ENCODE results near the gene ZNF516.

The ZNF516 gene

DNA sequence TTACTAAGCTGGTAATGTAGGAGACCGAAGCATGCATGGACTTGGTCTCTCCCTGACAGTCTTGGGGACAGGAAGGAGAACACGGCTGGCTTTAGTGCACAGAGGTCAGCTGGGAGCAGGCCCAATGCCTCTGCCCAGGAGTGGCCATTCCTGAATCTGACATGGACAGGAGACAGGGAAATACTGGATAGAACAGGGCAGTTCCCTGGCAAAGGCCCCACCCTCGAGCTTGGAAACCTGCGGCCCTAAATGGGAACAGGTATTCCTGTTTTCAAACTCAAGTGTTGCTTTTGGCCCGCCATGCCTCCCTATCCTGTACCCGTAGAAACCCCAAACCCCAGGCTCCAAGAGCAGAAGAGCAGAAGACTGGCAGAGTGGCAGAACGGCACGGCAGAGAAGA lies 107.4 kb downstream of the ZNF516 start:
- no peak for DNase-seq (ENCODE audit: low read depth)
- H3K4me3 ChIP-seq (ENCODE audit: control insufficient read depth, low read depth, low read length) = no peak overlapping the region
- TF ChIP-seq, protein P1, sequence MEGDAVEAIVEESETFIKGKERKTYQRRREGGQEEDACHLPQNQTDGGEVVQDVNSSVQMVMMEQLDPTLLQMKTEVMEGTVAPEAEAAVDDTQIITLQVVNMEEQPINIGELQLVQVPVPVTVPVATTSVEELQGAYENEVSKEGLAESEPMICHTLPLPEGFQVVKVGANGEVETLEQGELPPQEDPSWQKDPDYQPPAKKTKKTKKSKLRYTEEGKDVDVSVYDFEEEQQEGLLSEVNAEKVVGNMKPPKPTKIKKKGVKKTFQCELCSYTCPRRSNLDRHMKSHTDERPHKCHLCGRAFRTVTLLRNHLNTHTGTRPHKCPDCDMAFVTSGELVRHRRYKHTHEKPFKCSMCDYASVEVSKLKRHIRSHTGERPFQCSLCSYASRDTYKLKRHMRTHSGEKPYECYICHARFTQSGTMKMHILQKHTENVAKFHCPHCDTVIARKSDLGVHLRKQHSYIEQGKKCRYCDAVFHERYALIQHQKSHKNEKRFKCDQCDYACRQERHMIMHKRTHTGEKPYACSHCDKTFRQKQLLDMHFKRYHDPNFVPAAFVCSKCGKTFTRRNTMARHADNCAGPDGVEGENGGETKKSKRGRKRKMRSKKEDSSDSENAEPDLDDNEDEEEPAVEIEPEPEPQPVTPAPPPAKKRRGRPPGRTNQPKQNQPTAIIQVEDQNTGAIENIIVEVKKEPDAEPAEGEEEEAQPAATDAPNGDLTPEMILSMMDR (IDR thresholded peaks at IDR 0.05; ENCODE audit: control insufficient read depth, insufficient read depth, low read depth, low read length, missing control alignments) = no peak

DNA sequence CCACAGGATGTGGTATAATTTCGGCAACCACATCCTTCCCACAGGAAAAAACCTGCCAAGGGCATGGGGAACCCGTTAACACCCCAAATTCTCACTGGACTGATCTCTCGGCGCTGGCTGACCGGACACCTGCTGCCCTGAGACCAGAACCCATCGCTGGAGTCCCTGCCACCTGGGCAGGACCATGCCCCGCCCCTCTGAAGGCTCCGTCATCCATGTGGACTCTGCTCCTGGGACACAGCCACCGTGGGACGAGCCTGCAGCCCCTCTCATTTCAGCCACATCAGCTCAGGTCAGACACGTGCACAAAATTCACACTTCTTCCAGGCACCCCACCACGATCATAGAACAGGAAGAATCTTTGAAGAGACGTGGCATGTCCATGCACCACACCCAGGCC lies 108.2 kb downstream of the ZNF516 start:
- no peak overlapping the region for H3K4me3 ChIP-seq (ENCODE audit: control insufficient read depth, low read depth, low read length)
- TF ChIP-seq, protein P1 (IDR thresholded peaks at IDR 0.05; ENCODE audit: control insufficient read depth, insufficient read depth, low read depth, low read length, missing control alignments) = no peak
- no peak for DNase-seq (ENCODE audit: low read depth)

DNA sequence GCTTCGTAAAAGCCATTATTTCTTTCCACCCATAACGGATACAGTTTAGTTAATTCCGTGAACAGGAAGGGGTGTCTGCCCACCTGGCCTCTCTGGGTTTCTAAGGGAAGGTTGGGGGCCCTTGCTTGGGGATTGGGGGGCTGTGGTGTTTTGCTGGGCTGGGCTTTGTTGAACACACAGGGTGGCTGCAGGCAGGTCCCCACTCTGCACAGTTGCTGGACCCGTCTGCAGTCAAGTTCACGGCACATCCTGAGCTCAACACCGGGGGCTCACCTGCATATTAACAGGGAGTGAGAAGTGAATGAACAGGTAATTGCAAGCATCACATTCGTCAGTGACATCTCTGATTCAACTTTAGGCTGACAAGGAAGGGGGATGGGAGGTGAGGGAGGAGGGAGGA lies 109.0 kb downstream of the ZNF516 start:
- no peak overlapping the region for H3K4me3 ChIP-seq (ENCODE audit: control insufficient read depth, low read depth, low read length)
- no peak for DNase-seq (ENCODE audit: low read depth)
- TF ChIP-seq, protein P1 (IDR thresholded peaks at IDR 0.05; ENCODE audit: control insufficient read depth, insufficient read depth, low read depth, low read length, missing control alignments) = no peak

DNA sequence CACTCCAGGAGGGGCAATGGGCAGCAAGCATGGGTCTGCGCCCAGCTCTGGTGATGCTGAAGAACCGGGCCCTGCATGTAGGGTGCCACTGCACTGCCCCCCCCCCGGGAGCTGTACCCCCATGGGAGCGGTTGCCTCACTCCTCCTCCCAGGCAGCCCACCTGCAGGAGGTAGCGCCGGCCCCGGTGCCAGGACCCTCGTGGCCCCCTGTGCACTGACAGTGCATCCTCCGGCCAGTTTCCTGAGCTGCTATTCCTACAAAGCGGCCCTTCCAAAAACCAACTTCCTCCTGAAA lies 109.4 kb downstream of the ZNF516 start:
- H3K4me3 ChIP-seq (ENCODE audit: control insufficient read depth, low read depth, low read length) = no peak overlapping the region
- TF ChIP-seq, protein P1 (IDR thresholded peaks at IDR 0.05; ENCODE audit: control insufficient read depth, insufficient read depth, low read depth, low read length, missing control alignments) = no peak
- no peak for DNase-seq (ENCODE audit: low read depth)

DNA sequence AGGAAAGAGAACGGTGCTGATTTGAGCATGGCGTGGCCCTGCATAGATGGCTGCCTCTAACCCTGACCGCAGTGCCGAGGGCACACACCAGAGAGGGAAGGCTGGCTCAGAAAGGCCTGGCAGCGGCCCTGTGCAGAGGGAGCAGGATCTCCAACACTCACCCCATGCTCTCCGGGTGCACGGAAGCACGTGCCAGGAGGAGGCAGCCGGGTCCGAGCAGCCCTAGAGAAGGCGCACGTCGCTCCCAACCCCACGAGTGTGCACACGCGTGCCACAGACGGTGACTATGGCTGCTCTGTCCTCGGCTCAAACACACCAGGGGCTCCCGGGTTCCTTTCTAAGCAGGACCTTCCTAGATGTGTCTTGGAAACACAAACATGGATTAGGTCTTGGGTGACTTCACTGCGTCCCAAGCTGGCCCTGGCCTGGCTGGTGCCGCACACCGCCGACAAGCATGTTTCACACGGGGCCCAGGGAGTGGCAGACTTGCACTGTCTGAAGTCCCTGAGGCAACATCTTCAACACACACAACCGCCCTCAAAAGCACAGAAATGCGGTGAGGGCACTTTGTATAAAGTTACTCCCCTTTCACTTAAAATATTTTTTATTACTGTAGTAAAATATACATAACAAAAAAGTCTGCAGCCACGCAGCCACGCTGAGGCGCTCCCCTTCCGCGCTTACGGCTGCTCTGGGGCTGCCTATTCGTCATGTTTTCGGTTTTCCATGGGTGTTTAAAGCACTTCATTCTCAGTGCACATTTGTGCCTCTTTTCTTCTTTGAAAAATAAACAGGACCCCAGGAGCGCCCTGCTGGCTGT lies 110.0 kb downstream of the ZNF516 start:
- TF ChIP-seq, protein P1 (IDR thresholded peaks at IDR 0.05; ENCODE audit: control insufficient read depth, insufficient read depth, low read depth, low read length, missing control alignments) = no peak
- DNase-seq (ENCODE audit: low read depth) = no peak
- no peak overlapping the region for H3K4me3 ChIP-seq (ENCODE audit: control insufficient read depth, low read depth, low read length)

DNA sequence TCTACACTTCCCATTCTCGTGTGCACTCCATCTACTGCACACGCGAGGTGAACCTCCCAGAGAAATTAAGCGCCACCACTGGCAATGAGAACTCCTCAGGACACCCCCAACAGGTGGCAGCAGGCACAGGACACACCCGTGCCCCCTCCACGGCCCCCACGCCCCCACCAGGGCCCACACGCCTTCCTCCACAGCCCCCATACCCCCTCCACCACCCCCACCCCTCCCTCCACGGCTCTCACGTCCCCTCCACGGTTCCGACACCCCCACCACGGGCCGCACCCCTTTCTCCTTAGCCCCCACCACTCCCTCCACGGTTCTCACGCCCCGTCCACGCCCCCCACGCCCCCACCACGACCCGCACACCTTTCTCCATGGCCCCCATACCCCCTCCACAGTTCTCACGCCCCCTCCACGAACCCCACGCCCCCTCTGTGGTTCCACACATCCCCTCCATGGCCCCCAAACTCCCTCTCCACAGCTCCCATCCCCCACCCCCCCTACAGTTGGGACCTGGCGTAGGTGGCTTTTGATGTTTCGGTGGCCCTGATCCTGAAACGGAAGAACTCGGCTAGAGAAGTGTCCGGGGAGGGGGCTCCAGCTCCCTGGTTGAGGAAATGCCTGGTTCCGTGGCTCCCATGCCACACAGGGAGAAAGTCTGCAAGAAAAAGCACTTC lies 110.8 kb downstream of the ZNF516 start:
- no peak overlapping the region for H3K4me3 ChIP-seq (ENCODE audit: control insufficient read depth, low read depth, low read length)
- no peak for DNase-seq (ENCODE audit: low read depth)
- TF ChIP-seq, protein P1 (IDR thresholded peaks at IDR 0.05; ENCODE audit: control insufficient read depth, insufficient read depth, low read depth, low read length, missing control alignments) = no peak
